ENCODE measurements around the gene CELF6.

GRCh38 chr15:72319360-72319984 is 485 bp downstream of the CELF6 start:
- no peak for TF ChIP-seq CTCF (IDR thresholded peaks at IDR 0.05; ENCODE audit: extremely low read depth in 1 of 2, insufficient read depth in 1 of 2, low read depth in 1 of 2, low read length in 2 of 2)
- TF ChIP-seq MAX (IDR thresholded peaks at IDR 0.05; ENCODE audit: insufficient read depth, insufficient read length), result peak; percentile 64
- no peak for TF ChIP-seq POLR2A (IDR thresholded peaks at IDR 0.05; ENCODE audit: low read depth, low read length)
- peak; percentile 20 for TF ChIP-seq POLR2AphosphoS5 (IDR thresholded peaks at IDR 0.05; ENCODE audit: insufficient read depth, low read depth, low read length)
- TF ChIP-seq EZH2 (IDR thresholded peaks at IDR 0.05; ENCODE audit: borderline replicate concordance, low read depth, low read length, severe bottlenecking), result no peak
